ENCODE data around the gene JMJD6. TPM values are rescaled to one million over a fixed set of nuclear protein-coding genes. Genes with fewer than 3 reads are reported as not detected.

Gene JMJD6
- total RNA-seq, 4 donors from 2014 or later, result 39.0 to 53.8 (median 47.2) TPM

- Histone ChIP-seq H3K27ac (peak overlapping the region; percentile 10 to 96 (median 92)), H3K4me1 (peaks cover 7 to 100% (median 71%) of the 10 kb centered on the region in 3 donors)
These were observed 29.4 kb downstream of the JMJD6 start for GRCh38 chr17:76696763-76697701.

GRCh38 chr17:76695059-76695831 is 31.2 kb downstream of the JMJD6 start:
- no peaks in the 10 kb centered on the region for H3K9me3 ChIP-seq

More at GRCh38 chr17:76696763-76697701, 29.4 kb downstream of the JMJD6 start:
- Histone ChIP-seq H3K4me3 (peak overlapping the region in 1 of 2 donors; percentile 0), H3K9me3 (no peaks in the 10 kb centered on the region), H3K36me3 (no peaks in the 10 kb centered on the region), H3K27me3 (no peaks in the 10 kb centered on the region)
- WGBS, 2 donors (ENCODE audit: low coverage in 1 of 2), result 47 to 62% methylated on average over 2 to 11 of the region's 25 CpGs
- peak; percentile 38 for ATAC-seq
- TF ChIP-seq POLR2A (IDR thresholded peaks at IDR 0.05) (no peak), POLR2AphosphoS5 (IDR thresholded peaks at IDR 0.05) (no peak), EP300 (IDR thresholded peaks at IDR 0.05) (no peak), CTCF (IDR thresholded peaks at IDR 0.05) (no peak)

GRCh38 chr17:76691379-76692191 is 34.8 kb downstream of the JMJD6 start:
- H3K27me3 ChIP-seq, result no peaks in the 10 kb centered on the region
- H3K9me3 ChIP-seq, result no peaks in the 10 kb centered on the region
- WGBS, 2 donors (ENCODE audit: low coverage in 1 of 2), result 54 to 69% methylated on average over 9 to 11 of the region's 14 CpGs
- peaks cover 8 to 100% (median 49%) of the 10 kb centered on the region in 3 donors for H3K4me1 ChIP-seq
- no peaks in the 10 kb centered on the region for H3K36me3 ChIP-seq
- H3K4me3 ChIP-seq, result no peak overlapping the region
- peak overlapping the region in 3 of 4 donors; percentile 61 to 93 (median 91) for H3K27ac ChIP-seq
- no peak for ATAC-seq
- TF ChIP-seq POLR2AphosphoS5 (IDR thresholded peaks at IDR 0.05) (no peak), CTCF (IDR thresholded peaks at IDR 0.05) (no peak), EP300 (IDR thresholded peaks at IDR 0.05) (no peak), POLR2A (IDR thresholded peaks at IDR 0.05) (no peak)

More at GRCh38 chr17:76695059-76695831, 31.2 kb downstream of the JMJD6 start:
- no peak for ATAC-seq
- H3K27me3 ChIP-seq, result no peaks in the 10 kb centered on the region
- H3K4me3 ChIP-seq, result no peak overlapping the region
- H3K4me1 ChIP-seq, result peaks cover 4 to 100% (median 55%) of the 10 kb centered on the region in 3 donors
- H3K36me3 ChIP-seq, result no peaks in the 10 kb centered on the region
- no peak for TF ChIP-seq POLR2A (IDR thresholded peaks at IDR 0.05)
- peak; percentile 8 for TF ChIP-seq POLR2AphosphoS5 (IDR thresholded peaks at IDR 0.05)
- H3K27ac ChIP-seq, result peak overlapping the region in 3 of 4 donors; percentile 91 to 96 (median 93)
- 48 to 51% methylated on average over 8 to 11 of the region's 16 CpGs for WGBS, 2 donors (ENCODE audit: low coverage in 1 of 2)

GRCh38 chr17:76690596-76691280 is 35.7 kb downstream of the JMJD6 start:
- H3K27me3 ChIP-seq, result no peaks in the 10 kb centered on the region
- peak overlapping the region in 3 of 4 donors; percentile 61 to 93 (median 91) for H3K27ac ChIP-seq
- WGBS, 2 donors (ENCODE audit: low coverage in 1 of 2), result 70 to 100% methylated on average over 1 to 6 of the region's 13 CpGs
- ATAC-seq, result no peak
- H3K4me1 ChIP-seq, result peaks cover 8 to 100% (median 49%) of the 10 kb centered on the region in 3 donors
- no peak for TF ChIP-seq EP300 (IDR thresholded peaks at IDR 0.05)
- H3K4me3 ChIP-seq, result no peak overlapping the region
- H3K36me3 ChIP-seq, result peaks cover 0 to under 1% of the 10 kb centered on the region in 2 donors
- H3K9me3 ChIP-seq, result no peaks in the 10 kb centered on the region

GRCh38 chr17:76689859-76690258 is 36.5 kb downstream of the JMJD6 start:
- H3K27ac ChIP-seq, result peak overlapping the region; percentile 90 to 98 (median 92)

More at GRCh38 chr17:76689859-76690258, 36.5 kb downstream of the JMJD6 start:
- 36 to 64% methylated on average over 6 to 7 of the region's 11 CpGs for WGBS, 2 donors (ENCODE audit: low coverage in 1 of 2)
- TF ChIP-seq EP300 (IDR thresholded peaks at IDR 0.05), result no peak
- no peak for TF ChIP-seq POLR2A (IDR thresholded peaks at IDR 0.05)
- TF ChIP-seq CTCF (IDR thresholded peaks at IDR 0.05), result no peak
- no peak for TF ChIP-seq POLR2AphosphoS5 (IDR thresholded peaks at IDR 0.05)
- H3K9me3 ChIP-seq, result no peaks in the 10 kb centered on the region
- ATAC-seq, result no peak
- peaks cover 0 to 8% of the 10 kb centered on the region in 2 donors for H3K36me3 ChIP-seq
- peaks cover 8 to 100% (median 48%) of the 10 kb centered on the region in 3 donors for H3K4me1 ChIP-seq
- no peak overlapping the region for H3K4me3 ChIP-seq
- no peaks in the 10 kb centered on the region for H3K27me3 ChIP-seq

All from gastroesophageal sphincter (tissue), 4 donors.